GM12878 (cell line): Measurements from ENCODE around the gene EAF1.
"Not testable (repeated sequence)": the region's sequence is repeated elsewhere in the genome, so short reads cannot be mapped to it uniquely, and the experiment has no call there.

ENCODE experiments used
- ATF7 ChIP-seq: fragments of 450-650 bp; IDR thresholded peaks from 2 replicates; pipeline ENCODE4 v1.6.1; 2016; ENCODE audit warnings: low read depth, mild to moderate bottlenecking
- EP300 ChIP-seq, 2 experiments: fragments of 150-350 bp in 1 of 2; IDR thresholded peaks; 2 replicates each; pipeline ENCODE4 v1.6.1; 2011 to 2012; ENCODE audit warnings: low read depth in 2 of 2, low read length in 2 of 2, borderline replicate concordance in 1 of 2, improper control_type of control experiment in 1 of 2, inconsistent platforms in 1 of 2; ENCODE audit not compliant: control insufficient read depth in 1 of 2
- FOXM1 ChIP-seq: IDR thresholded peaks from 2 replicates; pipeline ENCODE4 v1.6.1; 2012; ENCODE audit warnings: low read depth, mild to moderate bottlenecking, inconsistent platforms, low read length, moderate library complexity
- HCFC1 ChIP-seq: fragments of 150-350 bp; IDR thresholded peaks from 2 replicates; pipeline ENCODE4 v1.6.1; 2014; ENCODE audit warnings: low read length
- JUND ChIP-seq: IDR thresholded peaks from 2 replicates; pipeline ENCODE4 v1.6.1; 2012; ENCODE audit warnings: low read depth, mild to moderate bottlenecking, low read length, improper control_type of control experiment, moderate library complexity
- POLR2AphosphoS5 ChIP-seq: IDR thresholded peaks from 2 replicates; pipeline ENCODE4 v1.6.1; 2011; ENCODE audit warnings: mild to moderate bottlenecking, low read length, inconsistent platforms
- RAD21 ChIP-seq: IDR thresholded peaks from 2 replicates; pipeline ENCODE4 v1.6.1; 2011; ENCODE audit warnings: mild to moderate bottlenecking, low read depth, low read length, moderate library complexity; ENCODE audit not compliant: insufficient read depth
- SIN3A ChIP-seq: IDR thresholded peaks from 2 replicates; pipeline ENCODE4 v1.6.1; 2012; ENCODE audit warnings: low read depth, low read length, improper control_type of control experiment
- SIX5 ChIP-seq: IDR thresholded peaks from 2 replicates; pipeline ENCODE4 v1.6.1; 2011; ENCODE audit warnings: mild to moderate bottlenecking, low read depth, low read length, moderate library complexity; ENCODE audit not compliant: severe bottlenecking
- SKIL ChIP-seq: fragments of 450-650 bp; IDR thresholded peaks from 2 replicates; pipeline ENCODE4 v1.6.1; 2017; ENCODE audit warnings: mild to moderate bottlenecking, low read depth, inconsistent platforms; ENCODE audit not compliant: poor library complexity, severe bottlenecking
- SMAD1 ChIP-seq: fragments of 450-650 bp; IDR thresholded peaks from 2 replicates; pipeline ENCODE4 v1.6.1; 2018; ENCODE audit warnings: mild to moderate bottlenecking, low read depth; ENCODE audit not compliant: partially characterized antibody
- SUZ12 ChIP-seq: fragments of 200-600 bp; sonication (generic); IDR thresholded peaks from one replicate; pipeline ENCODE4 v1.6.1; 2018; ENCODE audit warnings: antibody characterized with exemption, mild to moderate bottlenecking; ENCODE audit not compliant: unreplicated experiment
- TBL1XR1 ChIP-seq: IDR thresholded peaks from 2 replicates; pipeline ENCODE4 v1.6.1; 2012; ENCODE audit warnings: low read depth, low read length, improper control_type of control experiment

- TF ChIP-seq ATF7; EP300 (IDR thresholded peaks at IDR 0.05; ENCODE audit: borderline replicate concordance in 1 of 2, control insufficient read depth in 1 of 2, low read depth in 2 of 2, low read length in 2 of 2); SKIL; JUND; POLR2AphosphoS5; SMAD1; SIN3A; SIX5; SUZ12; HCFC1; FOXM1; RAD21; TBL1XR1: not testable (repeated sequence)
These were observed 40.8 kb upstream of the EAF1 start for GRCh38 chr3:15386654-15386955.
